22Rv1 (cell line): Measurements from ENCODE around the gene TNFSF9.

Experiments used
- CTCF ChIP-seq: fragments of 450-650 bp; IDR thresholded peaks from 2 replicates; pipeline ENCODE4 v1.5.1; 2017; ENCODE audit warnings: mild to moderate bottlenecking
- ZFX ChIP-seq: fragments of 450-650 bp; IDR thresholded peaks from 2 replicates; pipeline ENCODE4 v1.6.1; 2017; ENCODE audit warnings: antibody characterized with exemption, borderline replicate concordance

DNA sequence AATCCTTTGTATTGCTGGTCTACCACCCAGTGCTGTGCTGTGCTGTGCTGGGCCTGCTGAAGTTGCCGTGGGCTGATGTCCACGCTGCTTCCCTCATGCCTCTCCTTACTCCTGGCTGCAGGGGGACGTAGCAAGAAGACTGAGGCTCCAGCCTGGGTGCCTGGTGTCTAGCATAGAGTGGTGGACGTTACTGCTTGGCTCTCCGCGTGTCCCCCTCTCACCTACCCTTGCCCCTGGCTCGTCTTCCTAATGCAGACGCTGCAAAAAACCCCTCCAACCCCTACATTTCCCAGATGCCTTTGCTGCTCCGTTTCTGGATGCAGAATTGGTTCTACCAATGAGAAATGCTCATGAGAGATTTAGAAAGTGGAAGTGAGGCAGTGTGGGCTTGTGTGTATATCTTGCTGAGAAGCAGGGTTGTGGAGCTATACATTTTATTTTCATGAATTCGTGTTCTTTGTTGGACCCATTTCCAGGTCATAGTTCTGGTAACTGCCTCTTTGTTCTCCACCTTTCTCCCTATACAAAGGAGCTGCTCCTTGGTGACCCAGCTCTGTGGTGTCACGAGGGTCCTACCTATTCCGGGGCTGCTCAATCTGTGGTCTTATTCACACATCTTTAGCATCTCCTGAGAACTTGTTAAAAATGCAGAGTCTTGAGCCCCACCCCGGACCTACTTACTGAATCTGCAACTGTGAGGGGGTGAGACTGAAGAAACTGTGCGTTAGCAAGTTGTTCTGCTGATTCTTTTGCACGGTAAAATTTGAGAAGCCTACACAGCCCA is 41.4 kb upstream of the TNFSF9 start:
- TF ChIP-seq CTCF (no peak), ZFX (no peak)
